COLO829 (cell line): ENCODE measurements around the gene REV1.

Experiments
- DNase-seq: peaks from one replicate; pipeline ENCODE4 v3.0.0; 2012; ENCODE audit warnings: low spot score

Gene REV1

DNA sequence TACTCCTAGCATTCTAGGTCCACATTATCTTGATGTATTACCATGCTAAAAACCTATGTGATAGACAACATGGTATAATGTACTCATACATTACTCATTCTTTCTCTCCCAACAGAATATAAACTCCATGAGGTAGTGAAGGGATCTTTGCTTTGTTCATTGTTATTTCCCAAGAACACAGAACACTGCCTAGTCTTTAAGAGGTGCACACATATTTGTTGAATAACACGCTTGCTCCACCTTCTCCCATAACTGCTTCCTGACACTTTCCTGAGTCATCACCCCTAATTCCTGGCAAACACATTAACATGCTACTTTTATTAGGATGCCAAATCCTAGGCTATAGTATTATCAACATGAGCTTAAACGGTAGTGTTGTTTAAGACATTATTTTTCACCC is 41.3 kb downstream of the REV1 start:
- DNase-seq, result peak; percentile 52

DNA sequence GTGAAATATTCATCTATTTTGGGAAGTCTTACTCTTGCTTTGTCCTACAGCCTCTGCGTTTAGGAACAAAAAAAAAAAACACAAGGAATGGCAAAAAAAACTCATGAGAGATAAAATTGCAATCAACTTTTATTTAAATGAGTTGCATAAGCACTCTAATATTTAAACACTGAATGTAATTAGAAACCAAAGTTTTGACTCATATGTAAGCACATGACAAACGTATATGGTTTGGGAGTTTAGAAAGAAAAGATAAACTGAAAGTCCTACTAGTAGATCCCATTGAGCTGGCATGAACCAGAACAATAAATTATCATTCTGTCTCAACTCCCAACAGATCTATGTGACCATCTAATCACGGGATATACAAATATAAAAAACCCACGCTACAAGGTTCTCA is 44.8 kb downstream of the REV1 start:
- DNase-seq, result no peak

DNA sequence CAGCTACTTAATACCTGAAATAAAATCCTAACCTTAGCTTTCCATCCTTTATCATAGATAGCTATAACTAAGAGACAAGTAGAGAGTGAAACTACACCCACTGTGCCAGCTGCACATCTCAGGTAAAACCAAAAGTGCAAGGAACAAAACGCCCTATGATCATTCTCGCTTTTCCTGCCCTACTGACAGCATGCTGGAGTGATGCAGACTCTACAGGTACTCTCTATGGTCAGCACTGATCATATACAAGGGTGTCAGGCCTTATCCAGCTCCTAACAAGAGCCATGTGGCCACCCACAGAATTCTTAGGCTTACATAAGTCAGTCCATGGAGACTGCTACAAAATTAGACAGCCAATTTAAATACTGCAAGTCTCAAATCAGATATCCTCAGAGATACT is 45.6 kb downstream of the REV1 start:
- DNase-seq, result no peak

DNA sequence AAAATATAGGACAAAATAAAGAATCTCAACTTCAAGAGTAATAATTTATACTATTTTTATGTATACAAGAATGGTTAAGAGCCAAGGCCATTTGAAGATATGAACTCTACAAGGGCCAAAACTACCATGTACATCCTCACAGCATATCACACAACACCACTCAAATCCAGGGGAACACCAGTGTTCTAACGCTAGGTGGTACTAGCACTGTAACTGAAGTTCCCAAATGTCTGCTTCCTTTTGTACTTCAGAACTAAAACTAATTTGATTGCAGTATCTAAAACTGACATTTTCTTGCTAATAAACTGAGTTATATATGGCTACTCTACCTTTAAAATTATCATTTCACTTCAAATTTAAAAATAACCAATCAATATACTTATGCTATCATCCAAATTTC is 47.0 kb downstream of the REV1 start:
- DNase-seq, result no peak

DNA sequence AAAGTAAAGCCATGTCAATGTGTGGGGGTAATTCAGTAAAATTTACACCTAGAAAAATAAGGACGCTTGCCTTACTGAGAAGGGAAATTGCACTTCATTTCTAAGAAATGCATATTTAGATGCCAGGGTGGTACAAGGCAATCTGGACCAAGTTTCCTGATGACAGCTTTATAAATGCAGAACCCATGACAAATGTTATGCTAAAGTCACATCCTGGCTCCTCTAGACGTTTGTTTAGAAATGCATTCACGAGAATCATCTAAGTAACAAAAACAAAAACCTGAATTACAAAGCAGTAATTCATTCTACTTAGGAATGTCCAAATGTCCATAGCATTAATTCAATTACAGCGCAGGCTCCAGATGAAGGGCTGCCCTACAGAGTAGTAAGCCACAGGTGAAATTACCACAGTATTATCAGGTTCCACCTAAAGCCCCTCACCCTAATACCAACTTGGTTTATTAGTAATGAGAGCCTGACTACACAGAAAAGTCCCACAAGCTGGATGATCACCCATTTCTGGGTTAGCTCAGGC is 49.8 kb downstream of the REV1 start:
- DNase-seq, result no peak

DNA sequence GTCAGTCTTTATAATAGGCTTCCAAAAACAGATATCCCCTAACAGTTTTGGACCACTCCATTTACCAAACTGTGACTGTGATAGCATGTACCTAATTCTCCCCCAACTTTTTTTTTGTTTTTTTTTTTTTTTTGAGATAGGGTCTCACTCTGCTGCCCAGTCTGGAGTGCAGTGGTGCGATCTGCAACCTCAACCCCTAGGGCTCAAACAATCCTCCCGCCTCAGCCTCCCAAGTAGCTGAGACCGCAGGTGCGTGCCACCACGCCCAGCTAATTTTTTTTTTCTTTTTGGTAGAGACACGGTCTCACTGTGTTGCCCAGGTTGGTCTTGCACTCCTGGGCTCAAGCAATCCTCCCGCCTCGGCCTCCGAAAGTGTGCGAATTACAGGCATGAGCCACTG is 52.9 kb downstream of the REV1 start:
- DNase-seq, result no peak

DNA sequence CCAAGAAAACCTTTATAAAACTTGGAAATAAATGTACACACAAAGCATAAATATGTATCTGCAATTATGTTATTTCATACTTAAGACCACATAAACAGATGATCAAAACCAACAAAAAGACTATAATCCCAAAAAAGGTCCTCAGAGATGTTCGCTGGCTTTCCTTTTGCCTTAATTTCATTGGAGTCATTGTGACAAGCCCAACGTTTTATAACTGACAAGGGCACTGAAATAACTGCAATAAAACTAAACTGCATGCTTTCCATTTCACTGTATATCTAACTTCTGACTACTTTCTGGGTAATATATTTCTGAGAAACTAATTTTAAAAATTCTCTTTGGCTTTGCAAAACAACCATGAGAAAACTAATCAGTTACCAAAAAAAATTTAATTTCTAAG is 56.5 kb downstream of the REV1 start:
- DNase-seq, result no peak

DNA sequence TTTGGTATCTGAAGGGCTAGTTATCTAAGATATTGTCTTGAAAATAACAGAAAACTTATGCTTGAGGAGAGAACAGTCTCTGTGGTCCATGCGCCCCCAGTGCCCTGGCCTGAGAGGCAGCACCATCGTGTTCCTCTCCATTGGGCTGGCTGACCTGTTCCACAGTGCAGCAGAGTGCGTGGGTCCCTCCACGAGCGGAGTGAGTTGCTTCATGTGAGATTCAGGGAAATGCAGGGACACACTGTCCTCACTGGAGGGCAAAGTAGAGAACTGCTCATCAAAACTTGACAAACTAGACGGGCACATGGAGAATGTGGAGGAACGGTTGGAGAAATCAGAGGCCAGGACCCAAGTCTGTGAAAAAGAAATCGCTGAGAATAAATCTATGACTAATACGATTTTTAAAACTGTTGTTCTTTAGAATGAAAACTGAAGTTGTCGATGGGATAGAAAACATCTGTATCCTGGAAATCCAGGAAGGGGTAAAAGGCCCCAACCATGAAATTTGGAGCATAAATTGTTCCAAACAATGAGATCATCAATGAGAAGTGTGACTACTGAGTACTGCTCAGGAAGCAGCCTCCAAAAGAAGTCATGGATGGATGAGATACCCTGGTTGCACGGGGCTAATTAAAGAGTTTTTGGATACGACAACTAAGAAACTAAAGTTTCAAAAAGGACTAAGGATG is 58.1 kb downstream of the REV1 start:
- no peak for DNase-seq

DNA sequence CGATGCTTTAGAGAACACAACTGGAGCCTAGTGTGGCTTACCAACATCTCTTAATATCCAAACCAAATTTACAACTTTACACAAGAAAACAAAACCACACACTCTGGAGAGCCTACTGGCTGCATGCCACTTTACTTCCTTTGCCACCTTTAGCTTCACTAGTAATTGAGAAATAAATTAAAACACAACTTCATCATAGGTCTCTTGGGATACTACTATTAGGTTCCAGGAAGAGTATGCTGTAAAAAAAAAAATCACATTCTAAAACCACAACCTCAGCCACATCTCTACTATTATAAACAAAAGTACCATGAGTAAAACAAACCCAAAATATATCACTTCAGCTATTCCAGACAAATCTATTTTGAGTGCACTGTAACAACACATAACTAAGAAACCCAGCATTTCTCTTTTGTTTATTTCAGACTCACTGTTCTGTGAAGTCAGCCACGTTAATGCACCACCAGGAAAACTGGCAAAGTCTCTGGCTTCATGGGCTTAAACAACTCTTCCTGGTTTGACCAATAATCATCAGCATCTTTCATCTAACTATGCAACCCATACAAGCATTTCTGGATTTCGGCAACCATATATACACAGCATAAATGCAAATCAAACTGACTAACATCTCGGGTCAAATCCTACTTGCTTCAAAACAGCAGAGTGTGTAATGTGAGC is 59.1 kb downstream of the REV1 start:
- no peak for DNase-seq

DNA sequence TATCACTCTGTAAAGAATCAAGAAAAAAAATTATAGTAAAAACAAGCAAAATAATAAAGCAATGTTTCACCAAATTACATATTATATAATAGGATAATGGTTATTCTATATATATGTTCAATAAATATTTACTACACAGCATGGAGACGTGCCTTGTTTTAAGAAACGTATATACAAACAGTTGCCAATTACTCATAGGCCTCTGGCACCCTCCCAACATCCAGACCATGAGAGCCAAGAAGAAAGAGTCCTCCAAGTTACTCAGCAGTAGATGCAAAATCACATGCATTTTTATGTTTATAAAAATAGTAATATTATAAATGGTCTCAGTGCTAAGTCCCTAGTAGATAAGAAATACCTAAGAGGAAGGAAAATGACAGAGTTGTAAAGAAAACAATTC is 64.8 kb downstream of the REV1 start:
- peak; percentile 8 for DNase-seq

DNA sequence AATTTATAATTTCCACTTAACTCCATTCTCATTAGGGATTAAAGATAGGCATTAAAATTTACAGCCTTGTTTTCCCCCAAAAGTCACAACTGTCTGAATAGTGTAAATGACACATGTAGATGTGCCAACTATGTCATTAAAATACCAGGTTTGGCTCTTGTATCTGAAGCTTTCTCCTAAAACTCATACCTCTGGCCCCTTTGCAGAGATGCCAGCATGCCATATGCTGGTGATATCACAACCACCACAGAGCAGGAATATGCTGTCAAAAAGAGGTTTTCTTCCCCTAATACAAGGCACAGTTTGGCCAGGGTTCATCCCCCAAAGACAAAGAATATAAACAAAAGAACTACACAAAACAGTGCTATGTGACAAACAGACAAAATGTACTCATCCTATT is 65.4 kb downstream of the REV1 start:
- DNase-seq, result no peak

DNA sequence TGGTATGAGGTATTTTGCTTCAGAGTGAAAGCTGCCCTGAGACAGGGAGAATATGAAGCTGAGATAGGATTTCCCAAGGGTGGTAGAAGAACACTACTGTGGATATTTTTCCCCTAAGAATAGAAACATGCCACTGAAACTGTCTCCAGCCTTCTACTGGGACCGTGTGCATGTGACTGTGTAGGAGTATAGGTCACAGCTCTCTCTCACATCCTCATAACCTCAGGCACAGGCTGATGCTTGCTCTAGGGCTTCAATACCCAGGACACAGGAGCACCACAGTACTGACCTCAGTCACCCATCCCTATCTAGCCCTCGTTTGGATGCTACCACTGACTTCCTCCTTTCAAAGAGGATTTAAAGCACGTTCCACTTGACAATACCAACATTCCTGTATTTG is 67.2 kb downstream of the REV1 start:
- DNase-seq, result no peak

DNA sequence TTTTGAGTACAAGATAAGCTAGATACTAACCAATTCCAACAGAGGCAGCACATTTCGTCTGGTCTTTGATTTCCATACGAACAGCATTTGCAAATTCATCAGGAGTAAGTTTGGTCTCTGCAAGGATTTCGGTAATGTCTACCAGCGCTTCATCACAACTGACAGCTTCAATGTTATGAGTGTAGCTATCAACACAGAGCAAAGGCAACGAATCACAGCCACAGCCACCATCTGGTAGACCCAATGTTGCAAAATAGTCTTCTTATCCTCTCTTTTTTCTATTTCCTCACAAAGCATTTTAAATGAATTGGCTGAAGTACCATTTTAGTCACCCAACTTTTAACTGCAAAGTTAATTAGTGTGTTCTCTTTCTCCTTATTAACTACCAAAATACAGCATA is 68.3 kb downstream of the REV1 start:
- no peak for DNase-seq

DNA sequence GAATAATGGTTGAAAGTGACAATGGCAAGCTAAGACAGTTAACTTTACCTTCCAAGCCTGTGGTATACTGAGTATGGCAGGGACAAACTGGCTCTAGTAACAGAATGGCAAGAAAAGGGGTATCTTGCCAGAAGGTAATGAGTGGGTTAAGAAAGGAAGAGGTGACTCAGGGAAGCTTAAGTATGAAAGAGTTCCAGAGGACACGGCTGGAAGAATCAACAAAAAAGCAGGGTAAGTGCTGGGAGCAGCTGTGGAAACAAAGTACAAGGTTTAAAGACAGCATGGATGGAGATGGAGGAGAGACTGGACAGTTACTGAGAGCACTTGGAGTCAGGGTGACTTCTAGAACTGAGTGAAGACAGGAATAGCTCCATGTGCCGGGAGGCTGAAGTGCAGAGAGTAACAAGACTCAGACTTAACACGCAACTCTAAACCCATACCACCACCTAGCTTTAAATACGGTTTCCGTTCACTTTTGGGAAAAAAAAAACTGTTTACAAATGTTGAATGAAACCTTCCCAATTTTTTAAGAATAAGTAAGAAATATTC is 69.0 kb downstream of the REV1 start:
- DNase-seq, result no peak

DNA sequence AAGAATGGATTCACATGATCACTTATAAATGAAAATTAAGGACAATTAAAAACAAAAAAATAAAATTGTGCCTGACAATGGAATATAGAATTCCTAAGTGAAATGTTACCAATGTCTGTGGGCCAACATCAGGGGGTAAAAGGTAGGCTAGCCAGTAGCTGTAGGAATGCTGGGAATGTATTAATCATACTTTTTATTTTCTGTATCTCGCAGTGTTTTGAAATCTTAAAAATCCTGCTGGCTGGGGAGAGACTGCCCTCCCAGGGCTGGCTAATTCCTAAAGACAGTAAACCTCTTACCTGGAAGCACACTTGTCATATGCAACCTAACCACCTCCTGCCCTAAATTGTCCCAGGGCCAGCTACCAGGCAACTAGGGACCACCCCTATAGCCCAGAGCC is 69.8 kb downstream of the REV1 start:
- DNase-seq, result no peak

DNA sequence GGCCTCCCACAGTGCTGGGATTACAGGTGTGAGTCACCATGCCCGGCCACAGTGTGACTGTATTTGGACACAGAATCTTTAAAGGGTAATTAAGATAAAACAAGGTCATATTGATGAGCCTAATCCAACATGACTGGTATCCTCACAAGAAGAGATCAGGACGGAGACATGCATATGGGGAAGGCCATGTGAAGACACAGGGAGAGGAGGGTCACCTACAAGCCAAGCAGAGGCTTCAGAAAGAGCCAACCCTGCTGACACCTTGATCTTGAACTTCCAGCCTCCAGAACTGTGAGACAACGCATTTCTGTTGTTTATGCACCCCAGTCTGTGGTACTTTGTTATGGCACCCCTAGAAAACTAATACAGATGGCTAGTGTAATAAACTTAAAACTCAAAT is 72.4 kb downstream of the REV1 start:
- DNase-seq, result no peak

DNA sequence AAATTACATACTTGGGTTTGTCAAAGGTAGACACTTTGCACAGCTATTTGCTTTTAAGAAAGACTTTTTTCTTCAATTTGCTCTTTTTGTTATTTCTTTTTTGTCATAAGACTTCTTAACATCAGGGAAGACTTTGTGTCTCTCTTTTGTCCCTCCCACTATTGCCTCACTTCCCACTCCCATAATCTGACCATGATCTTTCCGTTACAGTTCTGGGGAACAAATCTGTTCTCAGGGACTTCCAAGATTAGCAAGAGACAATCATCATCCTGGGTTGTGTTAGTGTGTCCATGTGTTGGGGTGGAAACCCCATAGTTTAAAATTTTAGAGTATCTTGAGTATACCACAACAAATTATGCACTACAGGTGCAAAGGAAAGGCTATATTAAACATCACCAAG is 75.3 kb downstream of the REV1 start:
- DNase-seq, result no peak

DNA sequence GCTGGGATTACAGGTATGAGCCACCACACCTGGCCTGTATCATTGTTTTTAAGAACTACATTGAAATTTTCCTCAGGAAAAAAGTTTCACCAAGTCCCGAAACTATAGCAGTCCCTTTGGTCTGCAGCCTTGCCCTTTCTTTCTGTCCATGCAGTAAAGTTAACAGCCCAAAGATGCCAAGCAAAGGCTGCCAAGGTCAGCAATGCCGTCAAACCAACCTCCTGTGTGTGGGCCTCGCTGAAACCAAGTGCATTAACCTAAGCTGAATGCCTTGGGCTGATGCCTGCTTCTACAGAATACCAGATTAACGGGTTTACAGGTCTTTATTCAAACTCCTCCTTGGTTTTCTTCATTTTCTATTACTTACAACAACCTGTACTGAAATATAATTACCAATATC is 79.5 kb downstream of the REV1 start:
- DNase-seq, result no peak

DNA sequence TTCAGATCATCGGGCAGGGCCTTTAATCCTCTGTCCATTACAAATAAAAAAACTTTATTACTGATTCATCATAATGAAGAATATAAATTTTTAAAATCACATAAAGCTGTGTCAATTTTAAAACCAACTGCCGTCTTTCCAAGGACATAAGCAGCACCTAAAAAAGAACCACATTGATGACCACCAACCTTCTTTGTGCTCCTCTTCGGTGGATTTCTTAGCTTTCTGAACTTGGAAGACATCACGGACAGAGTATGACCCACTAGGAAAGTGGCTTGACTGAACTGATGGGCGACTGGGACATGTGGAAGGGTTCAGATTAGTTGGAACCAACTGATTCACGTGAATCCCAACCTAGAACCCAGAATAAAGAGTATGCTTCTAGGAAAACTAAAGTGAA is 83.7 kb downstream of the REV1 start:
- no peak for DNase-seq

DNA sequence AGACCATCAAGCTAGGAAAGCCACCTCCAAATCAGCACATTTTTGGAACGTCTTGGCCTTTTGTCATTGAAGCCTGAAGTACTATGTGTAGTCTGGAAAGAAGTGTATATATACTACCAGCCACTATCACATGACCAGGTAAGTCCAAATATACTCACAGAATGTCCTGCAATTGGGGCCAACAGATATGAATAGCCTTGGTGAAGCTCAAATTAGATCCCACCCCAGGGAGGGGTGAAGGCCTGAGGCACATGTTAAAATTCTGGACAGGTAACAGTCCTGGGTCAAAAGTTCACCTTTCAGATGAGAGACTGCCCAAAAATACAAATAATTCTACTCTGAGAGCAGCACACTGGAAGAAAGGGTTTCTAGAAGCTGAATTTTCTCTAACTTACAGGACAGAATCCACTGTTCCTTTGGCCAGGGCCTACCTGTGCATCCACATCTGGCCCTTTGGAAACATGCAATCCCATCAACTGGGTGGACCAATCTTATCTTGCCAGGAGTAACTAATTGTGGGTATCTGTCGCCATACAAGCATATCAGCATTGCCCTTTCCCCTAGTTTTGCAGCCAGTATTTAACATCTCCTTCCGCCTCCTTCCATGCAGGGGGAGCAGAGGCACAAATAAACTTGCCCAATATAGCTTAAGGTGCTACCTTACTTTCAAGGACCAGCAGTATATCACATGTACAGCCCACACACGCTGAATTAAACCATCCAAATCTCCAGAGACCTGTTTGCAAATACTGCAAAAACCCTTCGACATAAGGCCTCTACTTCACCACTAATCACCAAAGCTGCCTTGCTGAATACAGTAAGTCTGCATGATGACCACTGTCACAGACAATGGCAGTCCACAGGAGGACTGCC is 84.8 kb downstream of the REV1 start:
- DNase-seq, result no peak

DNA sequence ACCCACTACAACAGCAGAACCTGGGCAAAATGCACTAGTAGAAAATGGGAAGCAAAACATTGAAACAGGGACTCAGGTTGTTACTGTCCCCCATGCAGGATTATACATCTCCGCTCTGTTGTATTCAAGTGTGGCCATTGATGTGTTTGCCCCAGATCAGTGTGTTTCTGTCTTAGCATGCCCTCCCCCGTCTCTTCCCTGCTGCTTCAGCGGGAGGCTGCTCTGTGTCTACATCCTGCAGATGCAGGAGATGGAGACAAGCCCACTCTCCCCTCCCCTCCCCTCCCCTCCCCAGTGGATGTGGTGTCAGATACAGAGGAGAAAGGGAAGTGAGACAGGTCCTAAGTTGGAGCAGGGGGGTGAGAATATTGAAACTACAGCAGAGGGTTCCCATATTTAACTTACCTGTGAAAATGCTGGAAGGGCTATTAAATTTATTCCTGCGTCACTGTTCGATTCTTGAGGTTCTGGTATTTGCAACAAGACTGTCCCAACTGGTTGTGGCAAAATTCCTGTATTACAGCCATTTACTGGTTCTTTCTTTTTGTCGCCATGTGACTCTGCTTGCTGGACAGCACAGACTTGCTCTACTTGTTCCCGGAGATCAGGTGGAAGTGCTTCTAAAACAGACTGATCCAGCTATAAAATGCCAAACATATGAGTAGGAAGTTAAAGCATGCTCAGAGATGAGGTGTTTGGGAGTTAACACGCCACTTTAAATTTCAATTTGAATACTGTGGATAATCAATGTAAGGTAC is 85.6 kb downstream of the REV1 start:
- no peak for DNase-seq

DNA sequence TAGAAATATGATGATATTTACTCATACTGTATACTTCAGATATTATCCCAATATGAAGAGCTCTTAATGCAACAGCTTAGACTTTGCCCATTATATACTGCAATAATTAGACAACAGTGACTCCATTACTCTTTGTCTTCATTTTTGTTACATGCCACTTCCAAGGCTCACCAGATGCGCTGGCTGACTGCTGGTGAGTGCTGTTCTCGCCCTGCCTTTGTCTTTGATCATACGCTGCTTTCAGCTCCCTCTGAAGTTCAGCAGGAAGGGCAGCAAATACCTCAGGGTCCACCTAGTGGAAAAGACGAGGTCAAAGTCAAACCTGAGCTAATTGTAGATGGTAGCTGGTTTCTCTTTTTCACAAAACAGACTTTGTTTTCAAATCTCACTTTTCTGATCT is 86.3 kb downstream of the REV1 start:
- DNase-seq, result no peak
